ENCODE results near the gene AKAP11.

The AKAP11 gene

GRCh38 chr13:42279080-42279479 is 7.1 kb downstream of the AKAP11 start:
- Histone ChIP-seq H3K4me3 (no peak overlapping the region), H3K4me1 (peaks cover 0 to 50% (median 7%) of the 10 kb centered on the region in 4 donors), H3K36me3 (no peaks in the 10 kb centered on the region), H3K27ac (no peak overlapping the region), H3K9me3 (no peaks in the 10 kb centered on the region), H3K27me3 (no peaks in the 10 kb centered on the region)
- TF ChIP-seq CTCF (IDR thresholded peaks at IDR 0.05), result no peak
- no peak for DNase-seq
- intact Hi-C loops (cut with DNase I; ENCODE audit: low total_unique reads), result no loop called here

GRCh38 chr13:42279986-42280385 is 8.0 kb downstream of the AKAP11 start:
- Histone ChIP-seq H3K4me1 (peaks cover 0 to 40% (median 3%) of the 10 kb centered on the region in 4 donors), H3K4me3 (no peak overlapping the region), H3K9me3 (no peaks in the 10 kb centered on the region), H3K27ac (no peak overlapping the region), H3K27me3 (no peaks in the 10 kb centered on the region), H3K36me3 (no peaks in the 10 kb centered on the region)
- no peak for DNase-seq
- intact Hi-C loops (cut with DNase I; ENCODE audit: low total_unique reads), result no loop called here
- no peak for TF ChIP-seq CTCF (IDR thresholded peaks at IDR 0.05)

- no peak for DNase-seq
- no peak overlapping the region for H3K27ac ChIP-seq
- H3K4me1 ChIP-seq, result peaks cover 0 to 37% (median under 1%) of the 10 kb centered on the region in 4 donors
- H3K36me3 ChIP-seq, result no peaks in the 10 kb centered on the region
- no peak for TF ChIP-seq CTCF (IDR thresholded peaks at IDR 0.05)
- intact Hi-C loops (cut with DNase I; ENCODE audit: low total_unique reads), result no loop called here
- no peaks in the 10 kb centered on the region for H3K27me3 ChIP-seq
- H3K9me3 ChIP-seq, result no peaks in the 10 kb centered on the region
- no peak overlapping the region for H3K4me3 ChIP-seq
Measured at GRCh38 chr13:42280537-42280936, 8.6 kb downstream of the AKAP11 start.

- H3K27me3 ChIP-seq, result no peaks in the 10 kb centered on the region
- no peak overlapping the region for H3K4me3 ChIP-seq
- no peak for TF ChIP-seq CTCF (IDR thresholded peaks at IDR 0.05)
- H3K4me1 ChIP-seq, result peaks cover 0 to 22% (median 0%) of the 10 kb centered on the region in 4 donors
- intact Hi-C loops (cut with DNase I; ENCODE audit: low total_unique reads), result no loop called here
- no peaks in the 10 kb centered on the region for H3K9me3 ChIP-seq
- DNase-seq, result no peak
- peaks cover 10 to 22% (median 21%) of the 10 kb centered on the region in 3 donors for H3K36me3 ChIP-seq
- no peak overlapping the region for H3K27ac ChIP-seq
Measured at GRCh38 chr13:42283574-42283973, 11.6 kb downstream of the AKAP11 start.

GRCh38 chr13:42284068-42284467 is 12.1 kb downstream of the AKAP11 start:
- Histone ChIP-seq H3K36me3 (peaks cover 10 to 27% (median 26%) of the 10 kb centered on the region in 3 donors), H3K27ac (no peak overlapping the region), H3K27me3 (no peaks in the 10 kb centered on the region), H3K4me1 (peaks cover 0 to 27% (median 0%) of the 10 kb centered on the region in 4 donors), H3K9me3 (no peaks in the 10 kb centered on the region), H3K4me3 (no peak overlapping the region)
- DNase-seq, result no peak
- intact Hi-C loops (cut with DNase I; ENCODE audit: low total_unique reads), result no loop called here
- no peak for TF ChIP-seq CTCF (IDR thresholded peaks at IDR 0.05)

- no peak for DNase-seq
- Histone ChIP-seq H3K4me3 (no peak overlapping the region), H3K27ac (no peak overlapping the region), H3K9me3 (no peaks in the 10 kb centered on the region), H3K27me3 (no peaks in the 10 kb centered on the region), H3K36me3 (peaks cover 64 to 78% (median 74%) of the 10 kb centered on the region in 3 donors), H3K4me1 (no peaks in the 10 kb centered on the region)
- intact Hi-C loops (cut with DNase I; ENCODE audit: low total_unique reads), result no loop called here
- no peak for TF ChIP-seq CTCF (IDR thresholded peaks at IDR 0.05)
Measured at GRCh38 chr13:42298392-42298791, 26.4 kb downstream of the AKAP11 start.
